K562 (cell line): ENCODE measurements around the gene DGCR6. TPM values are rescaled to one million over a fixed set of nuclear protein-coding genes. Genes with fewer than 3 reads are reported as not detected.
"Not testable (repeated sequence)": the region's sequence is repeated elsewhere in the genome, so short reads cannot be mapped to it uniquely, and the experiment has no call there.

ENCODE experiments used
- ATAC-seq: fragments of 200-7000 bp; cut with Tn5 transposase; 3 replicates; pipeline ENCODE4 v1.9.1; 2020; ENCODE audit warnings: moderate library complexity
- BruUV-seq: library from RNA; stranded (reverse); fragments of 400-500 nt; replicated peaks from 2 replicates; lab custom pipeline; 2021; lab: Mats Ljungman, UMichigan
- CTCF ChIA-PET: fragments of 300-600 bp; formaldehyde crosslinking; extraction: SDS; loops from one replicate; lab custom pipeline; 2021; ENCODE audit warnings: low intra/inter-chr PET ratio; lab: Yijun Ruan, JAX
- POLR2A ChIA-PET: fragments of 300-600, 350-650 bp; sonication (Branson Sonifier 250); formaldehyde crosslinking; extraction: SDS; loops from one replicate; lab custom pipeline; 2021; ENCODE audit warnings: antibody characterized with exemption, inconsistent platforms; lab: Yijun Ruan, JAX
- DNase-seq, 4 experiments: peaks; one replicate each; pipeline versions ENCODE4 v3.0.0 to v3.0.0-alpha.2; 2011 to 2018; ENCODE audit warnings: low spot score in 3 of 4, mixed read lengths in 3 of 4; ENCODE audit errors: extremely low read depth in 1 of 4
- FAIRE-seq: peaks from 2 replicates; lab custom pipeline; 2011; peaks lifted over from hg19 to GRCh38; lab: Jason Lieb, UNC
- H2AFZ ChIP-seq: 2 replicates; pipeline ENCODE4 v1.6.0; 2011; ENCODE audit warnings: low read depth, low read length, control low read depth, inconsistent platforms
- H3K27ac ChIP-seq: fragments of 200-600 bp; 3 replicates; pipeline ENCODE4 v1.8.0; 2011; ENCODE audit warnings: low read depth, mild to moderate bottlenecking, control low read depth, inconsistent platforms, low read length, moderate library complexity, mixed read lengths; ENCODE audit errors: extremely low read depth
- H3K27me3 ChIP-seq, 2 experiments: fragments of 300-600 bp in 1 of 2; 2 replicates in 1 of 2; 3 replicates in 1 of 2; pipeline versions ENCODE4 v1.6.0 to v1.8.0; 2011; ENCODE audit warnings: inconsistent platforms in 2 of 2, low read length in 2 of 2, mild to moderate bottlenecking in 1 of 2, mixed read lengths in 1 of 2, moderate library complexity in 1 of 2; ENCODE audit not compliant: control insufficient read depth in 2 of 2, insufficient read depth in 2 of 2
- H3K36me3 ChIP-seq: fragments of 300-600 bp; 3 replicates; pipeline ENCODE4 v1.8.0; 2011; ENCODE audit warnings: mild to moderate bottlenecking, low read length, inconsistent platforms; ENCODE audit not compliant: control insufficient read depth, insufficient read depth
- H3K4me1 ChIP-seq, 2 experiments: fragments of 200-600 bp in 1 of 2; replicated peaks in 1 of 2; 2 replicates in 1 of 2; 3 replicates in 1 of 2; pipeline versions ENCODE4 v1.5.1 to v1.8.0; 2011; ENCODE audit warnings: inconsistent platforms in 2 of 2, low read length in 2 of 2, mild to moderate bottlenecking in 1 of 2, mixed read lengths in 1 of 2, moderate library complexity in 1 of 2; ENCODE audit not compliant: control insufficient read depth in 2 of 2, insufficient read depth in 2 of 2
- H3K4me2 ChIP-seq: 2 replicates; pipeline ENCODE4 v1.6.1; 2011; ENCODE audit warnings: low read length, control low read depth, inconsistent platforms, mixed read lengths; ENCODE audit not compliant: insufficient read depth
- H3K4me3 ChIP-seq: fragments of 200-600 bp; sonication (generic), shearing (Covaris generic); 2 replicates; pipeline ENCODE4 v1.5.1; 2016; ENCODE audit warnings: control low read depth, inconsistent platforms
- H3K79me2 ChIP-seq: fragments of 200-600 bp; 3 replicates; pipeline ENCODE4 v1.8.0; 2011; ENCODE audit warnings: low read length, inconsistent platforms; ENCODE audit not compliant: control insufficient read depth, insufficient read depth
- H3K9ac ChIP-seq, 2 experiments: 2 replicates each; pipeline versions ENCODE4 v1.6.0 to v1.6.1; 2011; ENCODE audit warnings: low read depth in 2 of 2, low read length in 2 of 2, control low read depth in 1 of 2, inconsistent platforms in 1 of 2, mild to moderate bottlenecking in 1 of 2, mixed read lengths in 1 of 2; ENCODE audit not compliant: insufficient read depth in 1 of 2
- H3K9me1 ChIP-seq: one replicate; pipeline ENCODE4 v1.6.0; 2011; ENCODE audit warnings: inconsistent platforms, mild to moderate bottlenecking, low read length, moderate library complexity; ENCODE audit not compliant: control insufficient read depth, insufficient read depth
- H3K9me3 ChIP-seq: replicated peaks from 2 replicates; pipeline ENCODE4 v1.5.1; 2011; ENCODE audit warnings: low read depth, low read length, inconsistent platforms; ENCODE audit not compliant: control insufficient read depth, insufficient read depth
- H4K20me1 ChIP-seq: replicated peaks from 2 replicates; pipeline ENCODE4 v1.6.1; 2011; ENCODE audit warnings: low read length, inconsistent platforms, mixed read lengths; ENCODE audit not compliant: control insufficient read depth, insufficient read depth
- BHLHE40 ChIP-seq: IDR thresholded peaks from 2 replicates; pipeline ENCODE4 v1.6.1; 2011; ENCODE audit warnings: low read length, improper control_type of control experiment
- FOSL1 ChIP-seq: fragments of 200-800 bp; sonication (Bioruptor generic); conservative IDR thresholded peaks from 2 replicates; pipeline ENCODE4 v1.6.1; 2016; ENCODE audit warnings: missing genetic modification characterization, missing compliant biosample characterization
- JUND ChIP-seq, 2 experiments: IDR thresholded peaks; 2 replicates in 1 of 2; 3 replicates in 1 of 2; pipeline ENCODE4 v1.6.1; 2011; ENCODE audit warnings: borderline replicate concordance in 2 of 2, low read depth in 2 of 2, low read length in 2 of 2, improper control_type of control experiment in 1 of 2, missing biosample characterization in 1 of 2, missing genetic modification characterization in 1 of 2, missing genetic modification reagents in 1 of 2
- KDM1A ChIP-seq, 2 experiments: fragments of 450-650 bp; IDR thresholded peaks; 2 replicates each; pipeline ENCODE4 v1.6.1; 2016; ENCODE audit warnings: mild to moderate bottlenecking in 2 of 2
- NFE2 ChIP-seq: IDR thresholded peaks from 2 replicates; pipeline ENCODE4 v1.6.1; 2014; ENCODE audit warnings: antibody characterized with exemption, low read depth
- ZBTB1 ChIP-seq: sonication (generic); formaldehyde crosslinking; IDR thresholded peaks from 2 replicates; pipeline ENCODE4 v1.8.1; 2023; ENCODE audit warnings: missing genetic modification reagents, low read depth, mild to moderate bottlenecking, borderline replicate concordance
- WGBS: fragments of 100-300 bp; shearing (Covaris generic); methylation state at CpG from one replicate; pipeline ENCODE4 v1.1.6; 2016; ENCODE audit warnings: low coverage, mixed read lengths; ENCODE audit not compliant: insufficient coverage; ENCODE audit errors: missing lambda C conversion rate; 5-methylcytosine and 5-hydroxymethylcytosine counted together
- in situ Hi-C: fragments of 300-500 bp; cut with MboI; formaldehyde crosslinking; loops from 4 replicates; pipeline ENCODE4 v1.15.0; 2018; ENCODE audit warnings: inconsistent platforms, mixed read lengths
- intact Hi-C: fragments of 100-400 bp; cut with micrococcal nuclease; formaldehyde crosslinking; loops from 2 replicates; pipeline ENCODE4 v1.14.2; 2022
- polyA plus RNA-seq, 8 experiments: library from polyadenylated mRNA; depleted of rRNA in 4 of 8; stranded (reverse) in 5 of 8; unstranded in 3 of 8; fragments of >200 nt; fragmentation: Nextera tagmentation in 2 of 8; fragmentation: Illumina TruSeq in 1 of 8; extraction: Ambion mirVana in 2 of 8; extraction: Trizol in 1 of 8; gene quantifications; 2 replicates each; pipeline versions ENCODE4 v1.2.1 to v1.2.3, GENCODE V29; 2011 to 2014; ENCODE audit warnings: inconsistent platforms in 1 of 8, missing spikeins in 1 of 8
- total RNA-seq, 7 experiments: library from RNA; depleted of rRNA in 6 of 7; stranded (reverse); fragments of >200 nt in 6 of 7; fragmentation: Illumina TruSeq in 2 of 7; extraction: Trizol in 2 of 7; gene quantifications; 2 replicates each; pipeline versions ENCODE4 v1.2.1 to v1.2.3, GENCODE V29; 2011 to 2021; ENCODE audit warnings: low replicate concordance in 1 of 7
- TF ChIP-seq, protein P1 (sequence below), 2 experiments: fragments of 450-650 bp in 1 of 2; sonication (generic) in 1 of 2; formaldehyde crosslinking in 1 of 2; IDR thresholded peaks in 1 of 2; conservative IDR thresholded peaks in 1 of 2; 2 replicates each; pipeline versions ENCODE4 v1.6.1 to v1.8.1; 2016 to 2023; ENCODE audit warnings: mild to moderate bottlenecking in 2 of 2, moderate library complexity in 2 of 2, inconsistent platforms in 1 of 2, missing genetic modification reagents in 1 of 2
- TF ChIP-seq, protein P2 (sequence below): fragments of 200-800 bp; sonication (Bioruptor generic); IDR thresholded peaks from 2 replicates; pipeline ENCODE4 v1.6.1; 2017; ENCODE audit warnings: missing genetic modification characterization, missing compliant biosample characterization

The DGCR6 gene
- total and polyA plus RNA-seq, 9 of the 15 experiments (the other 6 are each of a cell fraction or from before 2014, with no cell fraction given) = 0.32 to 2.4 (median 1.7) TPM; not detected in 1

DNA sequence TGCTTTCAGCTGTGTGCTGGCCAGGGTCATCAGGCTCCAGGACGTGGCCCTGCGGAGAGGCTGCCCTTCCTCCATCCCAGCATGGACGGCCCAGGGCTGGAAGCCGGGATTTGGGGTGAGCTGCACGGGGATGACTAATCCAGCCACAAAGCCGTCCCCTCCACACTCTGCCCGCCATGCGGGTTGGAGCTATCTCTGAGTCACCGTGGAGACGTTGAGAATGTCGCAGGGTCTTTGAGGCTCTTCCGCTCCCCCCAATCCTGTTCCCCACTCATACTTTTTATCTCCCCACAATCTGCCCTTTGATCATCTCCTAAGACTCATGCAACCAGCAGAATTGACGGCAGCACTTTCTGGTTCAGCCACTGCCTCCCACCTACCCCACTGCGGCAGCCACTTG lies 52.6 kb downstream of the DGCR6 start:
- H3K27ac ChIP-seq, ATAC-seq, POLR2A ChIA-PET, H3K4me3 ChIP-seq, H2AFZ ChIP-seq, H3K9me3 ChIP-seq, H3K4me2 ChIP-seq, H3K36me3 ChIP-seq, CTCF ChIA-PET, BruUV-seq, H3K9ac ChIP-seq, H3K9me1 ChIP-seq, H3K79me2 ChIP-seq, H3K4me1 ChIP-seq, in situ Hi-C loops, intact Hi-C loops: not testable (repeated sequence)
- DNase-seq = peak in 1 of 4 experiments; percentile 44
- TF ChIP-seq ZBTB1 (CRISPR knock-in tag) (peak; percentile 83; the same call in 1 of the 2 replicates), KDM1A (IDR thresholded peaks at IDR 0.05) (peak in 1 of 2 experiments; percentile 50; a peak in 3 of 4 replicates), BHLHE40 (0 out of 2 replicates have a peak, but pooled peaks have one; percentile 30), FOSL1 (peak; percentile 93), NFE2 (0 out of 2 replicates have a peak, but pooled peaks have one; percentile 2), JUND (IDR thresholded peaks at IDR 0.05; ENCODE audit: borderline replicate concordance, low read depth, low read length) (peak; percentile 53; the same call in 1 of the 2 replicates), JUND (tag; IDR thresholded peaks at IDR 0.05; ENCODE audit: borderline replicate concordance, low read depth, low read length) (peak; percentile 23; the same call in 1 of the 3 replicates)
- TF ChIP-seq, protein P1, sequence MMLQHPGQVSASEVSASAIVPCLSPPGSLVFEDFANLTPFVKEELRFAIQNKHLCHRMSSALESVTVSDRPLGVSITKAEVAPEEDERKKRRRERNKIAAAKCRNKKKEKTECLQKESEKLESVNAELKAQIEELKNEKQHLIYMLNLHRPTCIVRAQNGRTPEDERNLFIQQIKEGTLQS (IDR thresholded peaks at IDR 0.05) = peak; percentile 62
- TF ChIP-seq, protein P1 (CRISPR knock-in tag; conservative IDR thresholded peaks at IDR 0.05) = not testable (repeated sequence)
- TF ChIP-seq, protein P2, sequence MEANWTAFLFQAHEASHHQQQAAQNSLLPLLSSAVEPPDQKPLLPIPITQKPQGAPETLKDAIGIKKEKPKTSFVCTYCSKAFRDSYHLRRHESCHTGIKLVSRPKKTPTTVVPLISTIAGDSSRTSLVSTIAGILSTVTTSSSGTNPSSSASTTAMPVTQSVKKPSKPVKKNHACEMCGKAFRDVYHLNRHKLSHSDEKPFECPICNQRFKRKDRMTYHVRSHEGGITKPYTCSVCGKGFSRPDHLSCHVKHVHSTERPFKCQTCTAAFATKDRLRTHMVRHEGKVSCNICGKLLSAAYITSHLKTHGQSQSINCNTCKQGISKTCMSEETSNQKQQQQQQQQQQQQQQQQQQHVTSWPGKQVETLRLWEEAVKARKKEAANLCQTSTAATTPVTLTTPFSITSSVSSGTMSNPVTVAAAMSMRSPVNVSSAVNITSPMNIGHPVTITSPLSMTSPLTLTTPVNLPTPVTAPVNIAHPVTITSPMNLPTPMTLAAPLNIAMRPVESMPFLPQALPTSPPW (CRISPR knock-in tag) = peak; percentile 70
- Histone ChIP-seq H3K27me3 (peaks cover 4 to 36% of the 10 kb centered on the region in 2 experiments; a peak in 3 of 5 replicates), H4K20me1 (peaks cover 13% of the 10 kb centered on the region)
- peak; percentile 35 for FAIRE-seq
- 1% methylated on average over 14 of the region's 14 CpGs for WGBS

GRCh38 chr22:18959266-18959665 lies 53.1 kb downstream of the DGCR6 start:
- H3K4me2 ChIP-seq = not testable (repeated sequence)

More at GRCh38 chr22:18959266-18959665, 53.1 kb downstream of the DGCR6 start:
- DNase-seq, H3K9ac ChIP-seq, H3K36me3 ChIP-seq, POLR2A ChIA-PET, H3K9me3 ChIP-seq, H3K9me1 ChIP-seq, BruUV-seq, H3K27ac ChIP-seq, ATAC-seq, H2AFZ ChIP-seq, CTCF ChIA-PET, H3K4me3 ChIP-seq, H3K4me1 ChIP-seq, in situ Hi-C loops, intact Hi-C loops, H3K79me2 ChIP-seq, FAIRE-seq: not testable (repeated sequence)
- 11% methylated on average over 5 of the region's 6 CpGs for WGBS
- peaks cover 4 to 36% of the 10 kb centered on the region in 2 experiments; a peak in 3 of 5 replicates for H3K27me3 ChIP-seq
- peaks cover 13% of the 10 kb centered on the region for H4K20me1 ChIP-seq
